Endothelial cell of umbilical vein (primary cell): ENCODE measurements around the gene PFDN6.

ENCODE experiments used
- GATA2 ChIP-seq: IDR thresholded peaks from 2 replicates; pipeline ENCODE4 v1.7.0; 2011; ENCODE audit warnings: low read depth, mild to moderate bottlenecking, moderate library complexity, mixed read lengths, low read length; ENCODE audit not compliant: insufficient read length, insufficient read depth
- MYC ChIP-seq: IDR thresholded peaks from one replicate; pipeline ENCODE4 v1.6.1; 2011; ENCODE audit warnings: mild to moderate bottlenecking, low read depth, low read length
- POLR2A ChIP-seq: IDR thresholded peaks from 2 replicates; pipeline ENCODE4 v1.6.1; 2012; ENCODE audit warnings: low read depth, mild to moderate bottlenecking, control low read depth, low read length

GRCh38 chr6:33314943-33315792, 25.8 kb downstream of the PFDN6 start:
- no peak for TF ChIP-seq GATA2
- no peak for TF ChIP-seq MYC
- no peak for TF ChIP-seq POLR2A
